Measurements from ENCODE around the gene GALNT14.

The GALNT14 gene

DNA sequence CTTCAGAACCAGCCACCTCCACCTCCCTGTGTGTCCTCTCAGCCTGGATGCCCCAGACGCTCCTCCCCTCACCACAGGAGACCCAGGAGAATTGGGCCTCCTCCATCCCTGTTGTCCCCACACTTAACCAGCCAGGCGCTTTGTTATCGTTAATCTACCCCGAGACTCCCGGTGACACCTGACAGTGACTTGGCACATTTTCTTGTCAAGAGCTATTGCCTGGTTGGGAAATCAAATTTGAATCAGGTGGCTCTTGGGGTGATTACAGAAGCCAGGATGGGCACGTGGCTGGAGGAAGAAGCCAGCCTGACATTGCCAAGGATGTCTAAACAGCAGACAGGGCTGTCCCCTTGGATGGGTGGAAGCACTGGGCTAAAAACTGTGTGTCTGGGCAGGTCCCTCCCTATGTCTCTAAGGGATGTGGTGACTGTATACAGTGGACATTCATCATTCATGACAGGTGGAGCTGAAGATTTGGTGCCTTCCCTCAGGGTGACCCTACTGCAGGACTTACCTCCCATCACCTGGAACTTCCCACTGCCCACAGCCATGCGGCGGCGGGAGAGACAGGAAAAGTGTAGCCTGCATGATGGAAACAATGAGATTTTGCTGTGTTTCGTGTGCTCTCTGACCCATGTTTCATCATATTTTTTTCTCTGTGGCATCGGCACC lies 173.8 kb downstream of the GALNT14 start:
- TF ChIP-seq, protein P1, sequence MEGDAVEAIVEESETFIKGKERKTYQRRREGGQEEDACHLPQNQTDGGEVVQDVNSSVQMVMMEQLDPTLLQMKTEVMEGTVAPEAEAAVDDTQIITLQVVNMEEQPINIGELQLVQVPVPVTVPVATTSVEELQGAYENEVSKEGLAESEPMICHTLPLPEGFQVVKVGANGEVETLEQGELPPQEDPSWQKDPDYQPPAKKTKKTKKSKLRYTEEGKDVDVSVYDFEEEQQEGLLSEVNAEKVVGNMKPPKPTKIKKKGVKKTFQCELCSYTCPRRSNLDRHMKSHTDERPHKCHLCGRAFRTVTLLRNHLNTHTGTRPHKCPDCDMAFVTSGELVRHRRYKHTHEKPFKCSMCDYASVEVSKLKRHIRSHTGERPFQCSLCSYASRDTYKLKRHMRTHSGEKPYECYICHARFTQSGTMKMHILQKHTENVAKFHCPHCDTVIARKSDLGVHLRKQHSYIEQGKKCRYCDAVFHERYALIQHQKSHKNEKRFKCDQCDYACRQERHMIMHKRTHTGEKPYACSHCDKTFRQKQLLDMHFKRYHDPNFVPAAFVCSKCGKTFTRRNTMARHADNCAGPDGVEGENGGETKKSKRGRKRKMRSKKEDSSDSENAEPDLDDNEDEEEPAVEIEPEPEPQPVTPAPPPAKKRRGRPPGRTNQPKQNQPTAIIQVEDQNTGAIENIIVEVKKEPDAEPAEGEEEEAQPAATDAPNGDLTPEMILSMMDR (IDR thresholded peaks at IDR 0.05): no peak
- no peaks in the 10 kb centered on the region for H3K9me3 ChIP-seq
- H3K36me3 ChIP-seq: peaks cover 25% of the 10 kb centered on the region
- no peaks in the 10 kb centered on the region for H3K4me1 ChIP-seq (ENCODE audit: control insufficient read depth in 1 of 2, insufficient read depth in 1 of 2, low read depth in 1 of 2, low read length in 1 of 2)
- H3K27me3 ChIP-seq: no peaks in the 10 kb centered on the region
- no peak overlapping the region for H3K27ac ChIP-seq
- H3K4me3 ChIP-seq (ENCODE audit: low read depth in 1 of 2, low read length in 1 of 2): no peak overlapping the region

GRCh38 chr2:30963184-30963583 lies 175.1 kb downstream of the GALNT14 start:
- Histone ChIP-seq H3K4me1 (ENCODE audit: control insufficient read depth in 1 of 2, insufficient read depth in 1 of 2, low read depth in 1 of 2, low read length in 1 of 2) (no peaks in the 10 kb centered on the region), H3K27me3 (no peaks in the 10 kb centered on the region), H3K36me3 (peaks cover 25% of the 10 kb centered on the region), H3K4me3 (ENCODE audit: low read depth in 1 of 2, low read length in 1 of 2) (no peak overlapping the region), H3K27ac (no peak overlapping the region), H3K9me3 (no peaks in the 10 kb centered on the region)
- TF ChIP-seq, protein P1 (IDR thresholded peaks at IDR 0.05): no peak

- Histone ChIP-seq H3K4me1 (ENCODE audit: control insufficient read depth in 1 of 2, insufficient read depth in 1 of 2, low read depth in 1 of 2, low read length in 1 of 2) (no peaks in the 10 kb centered on the region), H3K27me3 (no peaks in the 10 kb centered on the region), H3K27ac (no peak overlapping the region), H3K9me3 (no peaks in the 10 kb centered on the region), H3K4me3 (ENCODE audit: low read depth in 1 of 2, low read length in 1 of 2) (no peak overlapping the region), H3K36me3 (peaks cover 21% of the 10 kb centered on the region)
- TF ChIP-seq, protein P1 (IDR thresholded peaks at IDR 0.05): no peak
These were observed 178.0 kb downstream of the GALNT14 start for GRCh38 chr2:30960213-30960612.

DNA sequence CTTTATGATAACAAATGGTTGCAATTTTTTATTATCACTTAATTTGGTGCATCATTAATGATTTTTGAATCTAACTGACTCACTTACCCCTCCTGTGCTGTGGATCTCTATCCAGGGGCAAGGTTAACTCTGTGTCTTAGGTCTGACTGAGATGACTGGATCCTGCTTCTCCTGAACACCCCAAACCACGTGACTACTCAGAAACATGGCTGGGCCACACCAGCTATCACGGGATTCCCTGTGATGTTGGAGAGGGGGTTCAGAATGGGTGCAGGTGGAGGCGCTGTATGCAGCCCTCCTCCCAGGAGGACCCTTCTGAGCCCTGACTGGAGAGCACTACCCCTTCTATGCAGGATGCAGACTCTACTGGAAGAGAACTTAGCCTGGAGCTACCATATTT lies 178.6 kb downstream of the GALNT14 start:
- Histone ChIP-seq H3K4me1 (ENCODE audit: control insufficient read depth in 1 of 2, insufficient read depth in 1 of 2, low read depth in 1 of 2, low read length in 1 of 2) (no peaks in the 10 kb centered on the region), H3K9me3 (no peaks in the 10 kb centered on the region), H3K36me3 (peaks cover 16% of the 10 kb centered on the region), H3K4me3 (ENCODE audit: low read depth in 1 of 2, low read length in 1 of 2) (no peak overlapping the region), H3K27me3 (no peaks in the 10 kb centered on the region), H3K27ac (no peak overlapping the region)
- TF ChIP-seq, protein P1 (IDR thresholded peaks at IDR 0.05): no peak

DNA sequence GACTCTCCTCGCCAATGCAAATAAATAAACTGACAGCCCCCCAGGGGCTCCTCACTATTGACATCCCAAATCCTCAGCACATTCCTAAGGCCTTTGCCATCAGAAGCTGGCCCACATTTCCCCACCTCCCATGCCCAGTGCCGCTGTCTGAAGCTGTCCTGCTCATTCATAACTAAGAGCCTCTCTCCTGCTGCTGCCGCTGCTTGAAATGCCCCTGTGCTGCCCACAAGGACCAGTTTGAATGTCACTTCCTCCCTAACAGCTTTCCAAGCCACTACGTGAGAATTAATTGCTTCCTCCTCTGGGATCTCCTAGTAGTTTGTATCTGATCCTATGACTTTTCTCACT lies 179.3 kb downstream of the GALNT14 start:
- H3K4me3 ChIP-seq (ENCODE audit: low read depth in 1 of 2, low read length in 1 of 2): no peak overlapping the region
- H3K36me3 ChIP-seq: peaks cover 12% of the 10 kb centered on the region
- TF ChIP-seq, protein P1 (IDR thresholded peaks at IDR 0.05): no peak
- H3K9me3 ChIP-seq: no peaks in the 10 kb centered on the region
- no peaks in the 10 kb centered on the region for H3K27me3 ChIP-seq
- peaks cover 0 to 7% of the 10 kb centered on the region in 2 experiments for H3K4me1 ChIP-seq (ENCODE audit: control insufficient read depth in 1 of 2, insufficient read depth in 1 of 2, low read depth in 1 of 2, low read length in 1 of 2)
- H3K27ac ChIP-seq: no peak overlapping the region

Data from neutrophil (primary cell).